ENCODE results near the gene GTPBP1.

Gene GTPBP1

GRCh38 chr22:38761202-38762162 is 55.7 kb downstream of the GTPBP1 start:
- no peak for DNase-seq

GRCh38 chr22:38762551-38762983 is 56.8 kb downstream of the GTPBP1 start:
- DNase-seq: no peak

GRCh38 chr22:38766076-38766777 is 60.5 kb downstream of the GTPBP1 start:
- peak; percentile 38 for DNase-seq

GRCh38 chr22:38767313-38767712 is 61.6 kb downstream of the GTPBP1 start:
- DNase-seq: no peak

GRCh38 chr22:38768036-38768435 is 62.3 kb downstream of the GTPBP1 start:
- DNase-seq: no peak

- DNase-seq: no peak
These were observed 64.7 kb downstream of the GTPBP1 start for GRCh38 chr22:38770257-38770949.

GRCh38 chr22:38772623-38772873 is 66.8 kb downstream of the GTPBP1 start:
- no peak for DNase-seq

GRCh38 chr22:38773363-38773946 is 67.7 kb downstream of the GTPBP1 start:
- no peak for DNase-seq

- no peak for DNase-seq
These were observed 68.9 kb downstream of the GTPBP1 start for GRCh38 chr22:38774496-38775166.

GRCh38 chr22:38775656-38776055 is 69.9 kb downstream of the GTPBP1 start:
- DNase-seq: no peak

- no peak for DNase-seq
These were observed 70.3 kb downstream of the GTPBP1 start for GRCh38 chr22:38776086-38776485.

GRCh38 chr22:38777087-38777671 is 71.4 kb downstream of the GTPBP1 start:
- DNase-seq: no peak

GRCh38 chr22:38781033-38781432 is 75.3 kb downstream of the GTPBP1 start:
- DNase-seq: no peak

- no peak for DNase-seq
These were observed 76.8 kb downstream of the GTPBP1 start for GRCh38 chr22:38782402-38783094.

All from NCI-H1105 (cell line).